HL-60 (cell line): Measurements from ENCODE around the gene ATP13A3.

Experiments used
- CTCF ChIP-seq: IDR thresholded peaks from one replicate; pipeline ENCODE4 v1.5.1; 2011; ENCODE audit warnings: low read length, control low read depth, inconsistent platforms; ENCODE audit not compliant: insufficient read depth
- POLR2AphosphoS5 ChIP-seq: IDR thresholded peaks from 2 replicates; pipeline ENCODE4 v1.6.1; 2012; ENCODE audit warnings: low read depth

- TF ChIP-seq CTCF (no peak), POLR2AphosphoS5 (no peak)
Measured at GRCh38 chr3:194387926-194388418, 98.8 kb downstream of the ATP13A3 start.
